ENCODE measurements around the gene ITM2C.

DNA sequence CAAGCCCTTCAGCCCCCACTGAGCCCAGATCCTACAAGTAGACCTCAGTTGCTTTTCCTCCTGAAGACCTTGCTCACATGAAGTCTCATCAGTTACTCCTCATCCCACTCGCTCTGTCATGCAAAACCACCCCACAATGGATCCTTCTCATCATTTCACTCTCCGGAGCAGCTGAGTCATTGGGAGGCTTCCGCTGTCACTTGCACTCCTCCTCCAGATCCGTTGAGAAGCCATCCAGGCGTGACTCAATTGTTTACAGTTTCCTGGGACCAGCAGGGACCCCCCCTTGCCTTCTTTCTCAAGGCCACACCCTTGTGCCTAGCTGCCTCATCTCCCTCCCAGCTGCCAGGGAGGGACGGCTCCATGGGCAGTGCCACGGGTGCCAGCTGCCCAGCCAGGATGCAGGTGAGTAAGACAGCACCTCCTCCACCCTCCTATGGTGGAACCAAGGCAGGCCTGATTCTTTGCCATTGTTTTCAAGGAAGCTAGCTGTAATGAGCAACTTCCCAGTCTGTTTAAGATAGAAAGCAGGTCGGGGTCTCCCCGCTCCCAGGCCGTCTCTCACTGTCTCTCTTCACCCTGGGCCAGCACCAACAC is 44.0 kb downstream of the ITM2C start:
- no peak for TF ChIP-seq CTCF (IDR thresholded peaks at IDR 0.05; ENCODE audit: insufficient read depth, low read length, poor library complexity, severe bottlenecking)
- TF ChIP-seq EZH2phosphoT487 (conservative IDR thresholded peaks at IDR 0.05; ENCODE audit: low read length): no peak
